Liver (tissue), 3 donors: ENCODE results near the gene RASGRF2.

Source experiments
- ATF3 ChIP-seq: IDR thresholded peaks from 2 replicates; pipeline ENCODE4 v1.6.1; 2016; ENCODE audit warnings: antibody characterized with exemption
- CTCF ChIP-seq: fragments of 150-350 bp; IDR thresholded peaks from 2 replicates; pipeline ENCODE4 v1.5.1; 2017; ENCODE audit warnings: improper control_type of control experiment, low read depth, low read length; ENCODE audit not compliant: missing input control
- FOXA1 ChIP-seq: IDR thresholded peaks from 2 replicates; pipeline ENCODE4 v1.6.1; 2016; ENCODE audit warnings: antibody characterized with exemption
- GABPA ChIP-seq, 2 donors: IDR thresholded peaks in 1 of 2; conservative IDR thresholded peaks in 1 of 2; 2 replicates each; pipeline ENCODE4 v1.6.1; 2016; ENCODE audit warnings: antibody characterized with exemption in 2 of 2, mild to moderate bottlenecking in 1 of 2, moderate library complexity in 1 of 2
- HNF4A ChIP-seq, 2 donors: conservative IDR thresholded peaks; 2 replicates each; pipeline ENCODE4 v1.6.1; 2016; ENCODE audit warnings: antibody characterized with exemption in 2 of 2, mild to moderate bottlenecking in 2 of 2
- MAX ChIP-seq: IDR thresholded peaks from 2 replicates; pipeline ENCODE4 v1.6.1; 2016; ENCODE audit warnings: antibody characterized with exemption
- RAD21 ChIP-seq, 2 donors: IDR thresholded peaks; 2 replicates each; pipeline ENCODE4 v1.6.1; 2016; ENCODE audit warnings: antibody characterized with exemption in 2 of 2, mild to moderate bottlenecking in 2 of 2
- REST ChIP-seq: IDR thresholded peaks from 2 replicates; pipeline ENCODE4 v1.6.1; 2016; ENCODE audit warnings: antibody characterized with exemption, mild to moderate bottlenecking
- RXRA ChIP-seq, 2 donors: IDR thresholded peaks; 2 replicates each; pipeline ENCODE4 v1.6.1; 2017 to 2018; ENCODE audit warnings: antibody characterized with exemption in 2 of 2, mild to moderate bottlenecking in 1 of 2
- SP1 ChIP-seq: IDR thresholded peaks from 2 replicates; pipeline ENCODE4 v1.6.1; 2018; ENCODE audit warnings: antibody characterized with exemption, mild to moderate bottlenecking
- TAF1 ChIP-seq: conservative IDR thresholded peaks from 2 replicates; pipeline ENCODE4 v1.6.1; 2016; ENCODE audit warnings: antibody characterized with exemption, mild to moderate bottlenecking
- YY1 ChIP-seq: IDR thresholded peaks from 2 replicates; pipeline ENCODE4 v1.6.1; 2016; ENCODE audit warnings: antibody characterized with exemption, mild to moderate bottlenecking
- donor health status: healthy.
- donor health status: healthy.

GRCh38 chr5:81142108-81142507, 181.9 kb downstream of the RASGRF2 start:
- TF ChIP-seq CTCF (no peak), YY1 (no peak), GABPA (IDR thresholded peaks at IDR 0.05 in 1 of 2, conservative IDR thresholded peaks at IDR 0.05 in 1 of 2) (no peak), REST (no peak), SP1 (no peak), MAX (no peak), RAD21 (IDR thresholded peaks at IDR 0.05) (no peak), HNF4A (conservative IDR thresholded peaks at IDR 0.05) (no peak), RXRA (IDR thresholded peaks at IDR 0.05) (no peak), TAF1 (no peak), FOXA1 (no peak), ATF3 (no peak)
